Measurements from ENCODE around the gene PCDHGA2.

PCDHGA2 gene

DNA sequence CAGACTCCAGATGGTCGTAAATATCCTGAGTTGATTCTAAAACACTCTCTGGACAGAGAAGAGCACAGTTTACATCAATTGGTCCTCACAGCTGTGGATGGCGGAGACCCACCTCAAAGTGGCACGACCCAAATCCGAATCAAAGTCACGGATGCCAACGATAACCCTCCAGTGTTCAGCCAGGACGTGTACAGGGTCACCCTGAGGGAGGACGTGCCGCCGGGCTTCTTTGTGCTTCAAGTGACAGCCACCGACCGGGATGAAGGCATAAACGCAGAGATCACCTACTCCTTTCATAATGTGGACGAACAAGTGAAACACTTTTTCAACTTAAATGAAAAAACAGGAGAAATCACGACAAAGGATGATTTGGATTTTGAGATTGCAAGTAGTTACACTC is 22.1 kb downstream of the PCDHGA2 start:
- DNase-seq (ENCODE audit: low read depth), result no peak
- H3K4me3 ChIP-seq (ENCODE audit: low read depth, low read length), result no peak overlapping the region
- no peak for TF ChIP-seq CTCF (IDR thresholded peaks at IDR 0.05; ENCODE audit: low read depth, low read length, missing control alignments)
- in situ Hi-C loops (cut with HindIII; ENCODE audit: low sequenced_read_pairs), result no loop called here

GRCh38 chr5:141362719-141363118 is 24.2 kb downstream of the PCDHGA2 start:
- in situ Hi-C loops (cut with HindIII; ENCODE audit: low sequenced_read_pairs), result no loop called here
- DNase-seq (ENCODE audit: low read depth), result no peak
- H3K4me3 ChIP-seq (ENCODE audit: low read depth, low read length), result no peak overlapping the region
- no peak for TF ChIP-seq CTCF (IDR thresholded peaks at IDR 0.05; ENCODE audit: low read depth, low read length, missing control alignments)

- TF ChIP-seq CTCF (IDR thresholded peaks at IDR 0.05; ENCODE audit: low read depth, low read length, missing control alignments), result peak; percentile 12
- H3K4me3 ChIP-seq (ENCODE audit: low read depth, low read length), result peak within 1 kb of the TSS; percentile 20
- no peak for DNase-seq (ENCODE audit: low read depth)
- in situ Hi-C loops (cut with HindIII; ENCODE audit: low sequenced_read_pairs), result no loop called here
Observed at GRCh38 chr5:141363952-141364660, 25.5 kb downstream of the PCDHGA2 start, which contains the start of gene PCDHGA5. Gene PCDHGA5, plus strand, starts transcription at chr5:141364162. Its CDS starts 169 bp downstream, at chr5:141364331.

GRCh38 chr5:141366016-141366896 is 27.7 kb downstream of the PCDHGA2 start:
- no peak overlapping the region for H3K4me3 ChIP-seq (ENCODE audit: low read depth, low read length)
- DNase-seq (ENCODE audit: low read depth), result no peak
- no peak for TF ChIP-seq CTCF (IDR thresholded peaks at IDR 0.05; ENCODE audit: low read depth, low read length, missing control alignments)
- in situ Hi-C loops (cut with HindIII; ENCODE audit: low sequenced_read_pairs), result no loop called here

DNA sequence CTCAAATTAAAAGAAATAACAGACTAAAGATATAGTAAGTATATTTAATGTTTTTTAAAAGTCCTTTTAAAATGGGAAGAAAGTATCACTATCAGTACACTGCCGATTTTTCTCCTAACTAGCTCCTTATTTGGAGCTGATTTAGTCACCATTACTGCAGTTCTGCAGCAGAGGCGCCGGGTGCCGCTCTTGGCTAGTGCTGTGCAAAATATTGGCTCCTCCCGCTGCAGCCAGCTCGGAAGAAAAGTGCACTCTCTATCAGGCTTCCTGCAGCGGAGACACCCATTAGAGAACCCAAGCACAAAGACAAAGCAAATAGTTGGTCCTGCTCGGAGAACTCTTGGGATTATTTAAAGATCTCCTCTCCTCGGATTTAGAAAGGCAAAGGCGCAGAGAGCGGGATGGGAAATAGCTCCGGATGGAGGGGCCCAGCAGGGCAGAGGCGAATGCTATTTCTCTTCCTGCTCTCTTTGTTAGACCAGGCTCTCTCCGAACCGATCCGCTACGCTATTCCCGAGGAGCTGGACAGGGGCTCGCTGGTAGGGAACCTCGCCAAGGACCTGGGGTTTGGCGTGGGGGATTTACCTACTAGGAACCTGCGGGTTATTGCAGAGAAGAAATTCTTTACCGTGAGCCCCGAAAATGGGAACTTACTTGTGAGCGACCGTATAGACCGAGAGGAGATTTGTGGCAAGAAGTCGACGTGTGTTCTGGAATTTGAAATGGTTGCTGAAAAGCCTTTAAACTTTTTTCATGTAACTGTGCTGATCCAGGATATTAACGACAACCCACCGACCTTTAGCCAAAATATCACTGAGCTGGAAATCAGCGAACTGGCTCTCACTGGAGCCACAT is 31.7 kb downstream of the PCDHGA2 start, which contains the start of gene PCDHGB3:
Gene PCDHGB3, plus strand, starts transcription at position 249 of the 855 bp plus-strand sequence. Its CDS starts 153 bp downstream, at position 402.
- no peak for DNase-seq (ENCODE audit: low read depth)
- in situ Hi-C loops (cut with HindIII; ENCODE audit: low sequenced_read_pairs), result no loop called here
- peak; percentile 36 for TF ChIP-seq CTCF (IDR thresholded peaks at IDR 0.05; ENCODE audit: low read depth, low read length, missing control alignments)
- peak within 1 kb of the TSS; percentile 23 for H3K4me3 ChIP-seq (ENCODE audit: low read depth, low read length)

Measured in astrocyte of the cerebellum (primary cell).